ENCODE results near the gene NRF1.
"Not testable (repeated sequence)": the region's sequence is repeated elsewhere in the genome, so short reads cannot be mapped to it uniquely, and the experiment has no call there.

The NRF1 gene

GRCh38 chr7:129649128-129649690 lies 37.7 kb downstream of the NRF1 start:
- no peak for DNase-seq

- DNase-seq: no peak
Observed at GRCh38 chr7:129650056-129650758, 38.7 kb downstream of the NRF1 start.

- DNase-seq: no peak
Observed at GRCh38 chr7:129652914-129653313, 41.4 kb downstream of the NRF1 start.

- DNase-seq: no peak
Observed at GRCh38 chr7:129655811-129656210, 44.3 kb downstream of the NRF1 start.

- no peak for DNase-seq
Observed at GRCh38 chr7:129657363-129657762, 45.8 kb downstream of the NRF1 start.

GRCh38 chr7:129659907-129660306 lies 48.4 kb downstream of the NRF1 start:
- not testable (repeated sequence) for DNase-seq

- no peak for DNase-seq
Observed at GRCh38 chr7:129661645-129662182, 50.2 kb downstream of the NRF1 start.

- not testable (repeated sequence) for DNase-seq
Observed at GRCh38 chr7:129663240-129663639, 51.7 kb downstream of the NRF1 start.

GRCh38 chr7:129664029-129665012 lies 52.8 kb downstream of the NRF1 start:
- DNase-seq: no peak

- no peak for DNase-seq
Observed at GRCh38 chr7:129665013-129665401, 53.5 kb downstream of the NRF1 start.

GRCh38 chr7:129667116-129667515 lies 55.6 kb downstream of the NRF1 start:
- no peak for DNase-seq

GRCh38 chr7:129667551-129667950 lies 56.0 kb downstream of the NRF1 start:
- DNase-seq: no peak

- no peak for DNase-seq
Observed at GRCh38 chr7:129669901-129670300, 58.4 kb downstream of the NRF1 start.

- no peak for DNase-seq
Observed at GRCh38 chr7:129670656-129671055, 59.1 kb downstream of the NRF1 start.

- no peak for DNase-seq
Observed at GRCh38 chr7:129671266-129671665, 59.7 kb downstream of the NRF1 start.

GRCh38 chr7:129674475-129674874 lies 63.0 kb downstream of the NRF1 start:
- not testable (repeated sequence) for DNase-seq

- no peak for DNase-seq
Observed at GRCh38 chr7:129675521-129675920, 64.0 kb downstream of the NRF1 start.

GRCh38 chr7:129676017-129676897 lies 64.7 kb downstream of the NRF1 start:
- DNase-seq: no peak

GRCh38 chr7:129677796-129678195 lies 66.3 kb downstream of the NRF1 start:
- DNase-seq: no peak

- no peak for DNase-seq
Observed at GRCh38 chr7:129678606-129679005, 67.1 kb downstream of the NRF1 start.

GRCh38 chr7:129680400-129680799 lies 68.9 kb downstream of the NRF1 start:
- DNase-seq: no peak

- DNase-seq: no peak
Observed at GRCh38 chr7:129684777-129685176, 73.3 kb downstream of the NRF1 start.
